Measurements from ENCODE around the gene USP5.

DNA sequence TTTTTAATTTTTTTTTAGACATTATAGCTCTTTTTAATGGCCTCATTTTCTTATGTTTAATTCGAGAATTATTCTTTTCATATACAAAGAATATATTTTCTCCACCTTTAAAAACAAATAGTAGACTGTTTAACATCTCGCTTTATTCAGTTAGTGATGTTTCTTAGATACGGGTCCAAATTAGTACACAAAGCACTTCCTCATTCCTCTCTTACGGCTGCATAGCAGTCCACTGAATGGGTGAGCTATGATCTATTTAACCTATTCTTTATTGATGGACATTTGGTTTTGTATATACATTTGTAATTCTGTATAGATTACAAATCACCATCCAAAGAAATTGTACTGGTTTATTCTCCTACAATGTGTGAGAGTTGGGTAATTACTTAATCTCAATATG is 38.6 kb upstream of the USP5 start:
- TF ChIP-seq SP4 (IDR thresholded peaks at IDR 0.05; ENCODE audit: low read length) (no peak), ZNF274 (IDR thresholded peaks at IDR 0.05; ENCODE audit: borderline replicate concordance, extremely low read depth, low read length) (no peak), CHD2 (IDR thresholded peaks at IDR 0.05; ENCODE audit: low read length) (no peak), POLR2A (IDR thresholded peaks at IDR 0.05; ENCODE audit: control extremely low read depth in 1 of 2, low read depth in 2 of 2, low read length in 2 of 2) (no peak), HDAC6 (IDR thresholded peaks at IDR 0.05; ENCODE audit: low read depth, low read length) (no peak), EGR1 (IDR thresholded peaks at IDR 0.05; ENCODE audit: borderline replicate concordance, low read depth, low read length) (no peak), POLR2AphosphoS5 (IDR thresholded peaks at IDR 0.05; ENCODE audit: low read depth, low read length) (no peak), RAD21 (IDR thresholded peaks at IDR 0.05 in 1 of 2, conservative IDR thresholded peaks at IDR 0.05 in 1 of 2; ENCODE audit: low read depth in 2 of 2, low read length in 2 of 2) (no peak), CREB1 (IDR thresholded peaks at IDR 0.05) (no peak), TAF1 (IDR thresholded peaks at IDR 0.05; ENCODE audit: low read depth, low read length) (no peak), ATF2 (IDR thresholded peaks at IDR 0.05; ENCODE audit: low read length) (no peak), NRF1 (IDR thresholded peaks at IDR 0.05; ENCODE audit: low read depth, low read length) (no peak)
- TF ChIP-seq, protein P1, sequence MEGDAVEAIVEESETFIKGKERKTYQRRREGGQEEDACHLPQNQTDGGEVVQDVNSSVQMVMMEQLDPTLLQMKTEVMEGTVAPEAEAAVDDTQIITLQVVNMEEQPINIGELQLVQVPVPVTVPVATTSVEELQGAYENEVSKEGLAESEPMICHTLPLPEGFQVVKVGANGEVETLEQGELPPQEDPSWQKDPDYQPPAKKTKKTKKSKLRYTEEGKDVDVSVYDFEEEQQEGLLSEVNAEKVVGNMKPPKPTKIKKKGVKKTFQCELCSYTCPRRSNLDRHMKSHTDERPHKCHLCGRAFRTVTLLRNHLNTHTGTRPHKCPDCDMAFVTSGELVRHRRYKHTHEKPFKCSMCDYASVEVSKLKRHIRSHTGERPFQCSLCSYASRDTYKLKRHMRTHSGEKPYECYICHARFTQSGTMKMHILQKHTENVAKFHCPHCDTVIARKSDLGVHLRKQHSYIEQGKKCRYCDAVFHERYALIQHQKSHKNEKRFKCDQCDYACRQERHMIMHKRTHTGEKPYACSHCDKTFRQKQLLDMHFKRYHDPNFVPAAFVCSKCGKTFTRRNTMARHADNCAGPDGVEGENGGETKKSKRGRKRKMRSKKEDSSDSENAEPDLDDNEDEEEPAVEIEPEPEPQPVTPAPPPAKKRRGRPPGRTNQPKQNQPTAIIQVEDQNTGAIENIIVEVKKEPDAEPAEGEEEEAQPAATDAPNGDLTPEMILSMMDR (IDR thresholded peaks at IDR 0.05; ENCODE audit: control extremely low read depth in 1 of 3, insufficient read depth in 1 of 3, low read depth in 1 of 3, low read length in 3 of 3), result no peak
- TF ChIP-seq, protein P2, sequence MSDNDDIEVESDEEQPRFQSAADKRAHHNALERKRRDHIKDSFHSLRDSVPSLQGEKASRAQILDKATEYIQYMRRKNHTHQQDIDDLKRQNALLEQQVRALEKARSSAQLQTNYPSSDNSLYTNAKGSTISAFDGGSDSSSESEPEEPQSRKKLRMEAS (IDR thresholded peaks at IDR 0.05), result no peak

Measured in H1 (cell line).